GM13976 (cell line): ENCODE measurements around the gene IGFLR1.

Source experiments
- DNase-seq: peaks from one replicate; pipeline ENCODE4 v3.0.0; 2012; ENCODE audit warnings: low spot score
- CTCF ChIP-seq: IDR thresholded peaks from 2 replicates; pipeline ENCODE4 v1.5.1; 2012; ENCODE audit warnings: borderline replicate concordance, mild to moderate bottlenecking; ENCODE audit not compliant: insufficient read depth; ENCODE audit errors: extremely low read depth, missing control alignments, control extremely low read depth
- in situ Hi-C: fragments of 300-500 bp; cut with MboI; formaldehyde crosslinking; loops from one replicate; pipeline ENCODE4 v1.12.0; 2022; ENCODE audit warnings: low sequenced_read_pairs, mixed read lengths, inconsistent platforms; ENCODE audit not compliant: unreplicated experiment

The IGFLR1 gene

GRCh38 chr19:35777961-35778360, 35.7 kb upstream of the IGFLR1 start:
- in situ Hi-C loops, result no loop called here
- DNase-seq, result no peak
- no peak for TF ChIP-seq CTCF

DNA sequence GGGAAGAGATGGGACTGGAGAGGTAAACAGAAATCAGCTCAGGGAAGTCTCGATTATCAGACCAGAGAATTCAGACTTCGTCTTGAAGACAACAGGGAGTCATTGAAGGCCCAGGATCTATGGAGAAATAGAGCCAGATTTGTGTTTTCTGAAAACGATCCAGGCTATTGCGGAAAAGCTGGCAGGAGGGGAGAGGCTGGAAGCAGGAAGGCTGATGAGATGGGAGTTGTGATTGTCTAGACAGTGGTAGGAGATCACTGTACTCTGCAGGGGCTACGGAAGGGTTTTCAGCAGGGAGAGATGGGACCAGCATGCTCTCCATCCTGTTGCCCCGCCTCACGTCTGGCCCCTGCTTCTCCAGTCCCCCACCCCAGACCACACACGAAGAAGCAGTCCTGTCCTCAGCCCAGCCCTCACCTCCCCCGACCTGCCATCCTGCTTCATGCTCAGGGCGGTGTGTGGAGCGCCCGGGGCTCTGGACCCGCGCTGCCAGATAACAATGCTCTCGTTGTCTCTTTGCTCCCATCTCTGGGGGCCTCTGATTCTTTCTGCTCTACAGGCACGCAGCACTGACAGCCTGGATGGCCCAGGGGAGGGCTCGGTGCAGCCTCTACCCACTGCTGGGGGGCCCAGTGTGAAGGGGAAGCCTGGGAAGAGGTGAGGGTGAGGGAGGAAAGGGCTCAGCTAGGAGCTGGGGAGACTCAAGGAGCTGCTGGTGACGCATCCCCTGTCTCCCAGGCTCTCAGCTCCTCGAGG, 35.0 kb upstream of the IGFLR1 start:
- in situ Hi-C loops, result no loop called here
- TF ChIP-seq CTCF, result no peak
- DNase-seq, result no peak

- in situ Hi-C loops, result no loop called here
Observed at GRCh38 chr19:35776102-35776788, 34.0 kb upstream of the IGFLR1 start.

GRCh38 chr19:35775298-35776101, 33.2 kb upstream of the IGFLR1 start, which contains the start of gene ARHGAP33:
ARHGAP33 (plus strand) TSS chr19:35775564; CDS start chr19:35775659, 95 bp downstream.
- no peak for TF ChIP-seq CTCF
- peak; percentile 100 for DNase-seq
- in situ Hi-C loops, result no loop called here

More at GRCh38 chr19:35776102-35776788, 34.0 kb upstream of the IGFLR1 start:
- no peak for TF ChIP-seq CTCF
- DNase-seq, result no peak

- TF ChIP-seq CTCF, result no peak
- in situ Hi-C loops, result no loop called here
- DNase-seq, result no peak
Observed at GRCh38 chr19:35775046-35775297, 32.7 kb upstream of the IGFLR1 start.

DNA sequence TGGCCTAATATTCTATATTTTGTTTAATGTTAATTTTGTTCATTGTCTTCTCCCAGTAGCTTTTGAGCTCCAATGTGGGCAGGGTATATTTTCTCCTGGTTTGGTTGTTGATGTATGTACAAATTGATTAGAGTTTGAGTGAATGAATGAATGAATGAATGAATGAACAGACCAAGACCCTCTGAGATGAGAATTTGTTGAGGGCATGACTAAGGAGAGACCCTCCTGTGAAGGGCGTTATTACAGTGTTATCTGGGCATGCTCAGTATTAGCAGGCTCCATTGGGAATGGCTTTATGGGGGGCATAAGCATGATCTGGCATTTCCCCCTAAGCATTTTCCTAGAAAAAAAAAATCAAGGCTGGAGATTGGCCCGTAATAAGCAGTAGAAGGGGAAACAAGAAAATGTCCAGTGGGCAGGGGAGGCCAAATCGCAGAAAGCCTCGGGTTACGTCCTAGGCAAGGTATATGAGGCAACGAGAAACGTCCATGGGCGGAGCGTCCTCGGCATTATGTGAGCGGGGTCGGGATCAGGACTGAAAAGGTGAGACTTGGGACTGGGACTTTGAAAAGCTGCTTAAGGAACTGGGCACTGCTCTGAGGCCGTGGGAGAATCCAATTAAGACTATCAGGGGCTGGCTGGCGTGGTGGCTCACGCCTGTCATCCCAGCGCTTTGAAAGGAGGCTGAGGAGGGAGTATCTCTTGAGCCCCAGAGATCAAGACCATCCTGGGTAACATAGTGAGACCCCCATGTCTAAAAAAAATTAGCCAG, 32.2 kb upstream of the IGFLR1 start:
- in situ Hi-C loops, result no loop called here
- no peak for TF ChIP-seq CTCF
- no peak for DNase-seq
